Measurements from ENCODE around the gene MCC. TPM values are rescaled to one million over a fixed set of nuclear protein-coding genes. Genes with fewer than 3 reads are reported as not detected.

Gene MCC
- total and polyA plus RNA-seq, 2 experiments from 2014 or later: 3.4 to 8.8 TPM

- H3K27me3 ChIP-seq (replicated peaks; ENCODE audit: insufficient read depth): no peaks in the 10 kb centered on the region
- H3K4me2 ChIP-seq (ENCODE audit: unreplicated experiment): no peak overlapping the region
- no peak overlapping the region for H3K4me3 ChIP-seq
- 0 out of 2 replicates have a peak, but pooled peaks cover 7% of the 10 kb centered on the region for H3F3A ChIP-seq (ENCODE audit: insufficient read depth)
- no peak for TF ChIP-seq EZH2 (IDR thresholded peaks at IDR 0.05; ENCODE audit: insufficient read depth, poor library complexity, severe bottlenecking)
- no peak for TF ChIP-seq EZH2phosphoT487 (IDR thresholded peaks at IDR 0.05; ENCODE audit: insufficient read depth, low read depth)
- no peaks in the 10 kb centered on the region for H3K9me3 ChIP-seq (ENCODE audit: low read depth)
- no peak overlapping the region for H2AFZ ChIP-seq
- in situ Hi-C loops (cut with MboI): loop anchor here (10.0 kb wide), 1 partner anchor 499 kb away; no protein-coding TSS in a partner anchor
- H4K20me1 ChIP-seq (ENCODE audit: insufficient read depth): no peaks in the 10 kb centered on the region
- peak; percentile 33 for DNase-seq
- H3K4me1 ChIP-seq (ENCODE audit: insufficient read depth): peaks cover 5% of the 10 kb centered on the region; the same call in 1 of the 2 replicates
- H3K27ac ChIP-seq: no peak overlapping the region
- H3K36me3 ChIP-seq (ENCODE audit: low read depth): peaks cover 41% of the 10 kb centered on the region
- peaks cover 15% of the 10 kb centered on the region; the same call in 1 of the 2 replicates for H3K79me2 ChIP-seq (ENCODE audit: insufficient read depth)
- H3K9me2 ChIP-seq (ENCODE audit: insufficient read depth): peaks cover 3% of the 10 kb centered on the region; the same call in 1 of the 2 replicates
- WGBS, 2 experiments (ENCODE audit: low coverage in 1 of 2, low lambda C conversion rate in 2 of 2, missing lambda C conversion rate in 2 of 2): 89 to 100% methylated on average over 1 of the region's 1 CpG
- H3K9ac ChIP-seq: no peak overlapping the region
These were observed 482.8 kb downstream of the MCC start for GRCh38 chr5:113005454-113005853.

- Histone ChIP-seq H2AFZ (no peak overlapping the region), H3K79me2 (ENCODE audit: insufficient read depth) (peaks cover 30% of the 10 kb centered on the region; the same call in 1 of the 2 replicates), H3K4me3 (no peak overlapping the region), H3K4me1 (ENCODE audit: insufficient read depth) (peaks cover 5% of the 10 kb centered on the region; the same call in 1 of the 2 replicates), H3K9me3 (ENCODE audit: low read depth) (no peaks in the 10 kb centered on the region), H3K27me3 (replicated peaks; ENCODE audit: insufficient read depth) (no peaks in the 10 kb centered on the region), H4K20me1 (ENCODE audit: insufficient read depth) (no peaks in the 10 kb centered on the region), H3K9me2 (ENCODE audit: insufficient read depth) (peaks cover 3% of the 10 kb centered on the region; the same call in 1 of the 2 replicates), H3K9ac (no peak overlapping the region), H3K36me3 (ENCODE audit: low read depth) (peaks cover 37% of the 10 kb centered on the region), H3F3A (ENCODE audit: insufficient read depth) (0 out of 2 replicates have a peak, but pooled peaks cover 7% of the 10 kb centered on the region), H3K4me2 (ENCODE audit: unreplicated experiment) (no peak overlapping the region), H3K27ac (no peak overlapping the region)
- DNase-seq: no peak
- in situ Hi-C loops (cut with MboI): loop anchor here (10.0 kb wide), 1 partner anchor 501 kb away; no protein-coding TSS in a partner anchor
- TF ChIP-seq EZH2 (IDR thresholded peaks at IDR 0.05; ENCODE audit: insufficient read depth, poor library complexity, severe bottlenecking): no peak
- 65 to 72% methylated on average over 3 of the region's 3 CpGs for WGBS, 2 experiments (ENCODE audit: low coverage in 1 of 2, low lambda C conversion rate in 2 of 2, missing lambda C conversion rate in 2 of 2)
These were observed 484.5 kb downstream of the MCC start for GRCh38 chr5:113003763-113004162.

GRCh38 chr5:113002423-113002822 lies 485.8 kb downstream of the MCC start:
- WGBS, 2 experiments (ENCODE audit: low coverage in 1 of 2, low lambda C conversion rate in 2 of 2, missing lambda C conversion rate in 2 of 2): 89 to 91% methylated on average over 5 of the region's 5 CpGs
- H3K4me3 ChIP-seq: no peak overlapping the region
- H3K4me1 ChIP-seq (ENCODE audit: insufficient read depth): peaks cover 5% of the 10 kb centered on the region; the same call in 1 of the 2 replicates
- no peak overlapping the region for H3K4me2 ChIP-seq (ENCODE audit: unreplicated experiment)
- peaks cover 3% of the 10 kb centered on the region; the same call in 1 of the 2 replicates for H3K9me2 ChIP-seq (ENCODE audit: insufficient read depth)
- in situ Hi-C loops (cut with MboI): loop anchor here (10.0 kb wide), 1 partner anchor 502 kb away; no protein-coding TSS in a partner anchor
- H3K27me3 ChIP-seq (replicated peaks; ENCODE audit: insufficient read depth): no peaks in the 10 kb centered on the region
- H3K9ac ChIP-seq: no peak overlapping the region
- H3K36me3 ChIP-seq (ENCODE audit: low read depth): peaks cover 37% of the 10 kb centered on the region
- peaks cover 44% of the 10 kb centered on the region for H3K79me2 ChIP-seq (ENCODE audit: insufficient read depth)
- no peak for TF ChIP-seq EZH2phosphoT487 (IDR thresholded peaks at IDR 0.05; ENCODE audit: insufficient read depth, low read depth)
- no peak for TF ChIP-seq EZH2 (IDR thresholded peaks at IDR 0.05; ENCODE audit: insufficient read depth, poor library complexity, severe bottlenecking)
- H2AFZ ChIP-seq: no peak overlapping the region
- no peak for DNase-seq
- H3F3A ChIP-seq (ENCODE audit: insufficient read depth): 0 out of 2 replicates have a peak, but pooled peaks cover 7% of the 10 kb centered on the region
- H3K27ac ChIP-seq: no peak overlapping the region
- H3K9me3 ChIP-seq (ENCODE audit: low read depth): no peaks in the 10 kb centered on the region
- H4K20me1 ChIP-seq (ENCODE audit: insufficient read depth): no peaks in the 10 kb centered on the region

GRCh38 chr5:113000466-113000865 lies 487.8 kb downstream of the MCC start:
- H3K27me3 ChIP-seq (replicated peaks; ENCODE audit: insufficient read depth): no peaks in the 10 kb centered on the region
- H2AFZ ChIP-seq: no peak overlapping the region
- no peak overlapping the region for H3K4me3 ChIP-seq
- no peak for DNase-seq
- in situ Hi-C loops (cut with MboI): loop anchor here (10.0 kb wide), 1 partner anchor 504 kb away; no protein-coding TSS in a partner anchor
- H3K9ac ChIP-seq: no peak overlapping the region
- no peaks in the 10 kb centered on the region for H3K9me3 ChIP-seq (ENCODE audit: low read depth)
- H3K36me3 ChIP-seq (ENCODE audit: low read depth): peaks cover 33% of the 10 kb centered on the region
- no peak for TF ChIP-seq EZH2 (IDR thresholded peaks at IDR 0.05; ENCODE audit: insufficient read depth, poor library complexity, severe bottlenecking)
- no peak for TF ChIP-seq EZH2phosphoT487 (IDR thresholded peaks at IDR 0.05; ENCODE audit: insufficient read depth, low read depth)
- no peaks in the 10 kb centered on the region for H4K20me1 ChIP-seq (ENCODE audit: insufficient read depth)
- peaks cover 3% of the 10 kb centered on the region; the same call in 1 of the 2 replicates for H3K9me2 ChIP-seq (ENCODE audit: insufficient read depth)
- no peak overlapping the region for H3K4me2 ChIP-seq (ENCODE audit: unreplicated experiment)
- 83 to 97% methylated on average over 2 of the region's 2 CpGs for WGBS, 2 experiments (ENCODE audit: low coverage in 1 of 2, low lambda C conversion rate in 2 of 2, missing lambda C conversion rate in 2 of 2)
- H3K79me2 ChIP-seq (ENCODE audit: insufficient read depth): peaks cover 51% of the 10 kb centered on the region
- H3K4me1 ChIP-seq (ENCODE audit: insufficient read depth): peaks cover 11% of the 10 kb centered on the region
- 0 out of 2 replicates have a peak, but pooled peaks cover 10% of the 10 kb centered on the region for H3F3A ChIP-seq (ENCODE audit: insufficient read depth)
- H3K27ac ChIP-seq: no peak overlapping the region
